ENCODE measurements around the gene ARID5A. TPM values are rescaled to one million over a fixed set of nuclear protein-coding genes. Genes with fewer than 3 reads are reported as not detected.

The ARID5A gene
- total RNA-seq, 1 donor from 2014 or later = 233 TPM

DNA sequence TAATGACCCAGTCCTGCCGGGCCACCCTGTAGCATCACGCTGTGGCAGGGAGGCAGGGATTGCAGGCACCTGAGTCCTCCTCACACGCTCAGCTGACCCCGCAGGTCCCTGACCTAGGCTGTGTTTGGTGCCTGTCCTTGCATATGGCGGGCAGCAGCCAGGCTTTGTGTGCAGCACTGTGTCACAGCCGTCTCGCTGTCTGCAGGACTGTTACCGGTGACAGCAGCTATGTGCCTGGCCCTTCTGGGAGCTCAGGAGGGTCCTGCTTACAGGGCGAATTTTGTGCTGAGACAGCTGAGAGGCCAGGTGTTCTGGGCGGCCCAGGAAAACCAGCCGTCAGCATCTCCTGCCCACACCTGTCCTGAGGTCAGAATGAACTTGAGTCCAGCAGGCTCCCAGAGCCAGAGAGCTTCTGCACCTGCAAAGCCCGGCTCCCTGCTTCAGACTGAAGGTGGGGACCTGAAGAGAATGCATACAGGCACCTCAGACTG, 10.4 kb upstream of the ARID5A start:
- H3K4me1 Mint-ChIP-seq (ENCODE audit: low read depth) = peaks cover 93% of the 10 kb centered on the region
- DNase-seq (ENCODE audit: low spot score) = no peak
- H3K27me3 Mint-ChIP-seq (ENCODE audit: insufficient read depth) = no peaks in the 10 kb centered on the region
- no peaks in the 10 kb centered on the region for H3K9me3 Mint-ChIP-seq
- H3K27ac Mint-ChIP-seq = peak overlapping the region; percentile 91
- peaks cover 1% of the 10 kb centered on the region for H3K36me3 Mint-ChIP-seq (ENCODE audit: low read depth)
- peak overlapping the region; percentile 7 for H3K4me3 Mint-ChIP-seq
- intact Hi-C loops (cut with micrococcal nuclease) = no loop called here

DNA sequence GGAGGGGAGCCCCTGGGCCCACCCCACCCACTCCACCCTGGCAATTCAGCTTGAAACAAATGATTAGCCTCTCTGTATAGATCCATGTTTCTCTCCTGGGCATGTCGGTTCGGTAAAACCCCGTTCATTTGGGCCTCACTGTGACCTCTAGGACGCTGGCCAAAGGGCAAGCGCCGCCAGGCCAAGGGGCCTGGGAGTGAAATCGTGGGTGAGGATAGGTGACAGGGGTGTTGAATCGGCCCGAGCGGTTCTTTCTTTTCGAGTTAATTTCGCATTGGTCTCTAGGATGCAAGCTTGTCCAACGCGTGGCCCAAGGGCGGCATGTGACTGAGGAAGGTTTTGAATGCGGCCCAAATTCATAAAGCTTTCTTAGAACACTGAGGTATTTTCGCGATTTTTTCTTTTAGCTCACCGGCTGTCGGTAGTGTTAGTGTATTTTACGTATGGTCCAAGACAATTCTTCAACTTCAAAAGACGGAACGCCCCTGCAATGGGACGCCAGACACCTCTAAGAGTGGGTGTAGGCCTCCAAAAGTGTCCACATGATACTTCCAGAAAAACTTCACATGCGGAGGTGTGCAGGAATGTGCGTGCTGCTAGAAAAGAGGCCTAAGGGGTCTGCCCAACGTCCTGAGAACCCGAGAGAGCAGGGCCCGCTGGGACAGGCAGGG, 9.8 kb upstream of the ARID5A start:
- intact Hi-C loops (cut with micrococcal nuclease) = no loop called here
- DNase-seq (ENCODE audit: low spot score) = no peak
- H3K36me3 Mint-ChIP-seq (ENCODE audit: low read depth) = peaks cover 1% of the 10 kb centered on the region
- peak overlapping the region; percentile 69 for H3K4me3 Mint-ChIP-seq
- peaks cover 93% of the 10 kb centered on the region for H3K4me1 Mint-ChIP-seq (ENCODE audit: low read depth)
- H3K27ac Mint-ChIP-seq = peak overlapping the region; percentile 91
- no peaks in the 10 kb centered on the region for H3K27me3 Mint-ChIP-seq (ENCODE audit: insufficient read depth)
- no peaks in the 10 kb centered on the region for H3K9me3 Mint-ChIP-seq

DNA sequence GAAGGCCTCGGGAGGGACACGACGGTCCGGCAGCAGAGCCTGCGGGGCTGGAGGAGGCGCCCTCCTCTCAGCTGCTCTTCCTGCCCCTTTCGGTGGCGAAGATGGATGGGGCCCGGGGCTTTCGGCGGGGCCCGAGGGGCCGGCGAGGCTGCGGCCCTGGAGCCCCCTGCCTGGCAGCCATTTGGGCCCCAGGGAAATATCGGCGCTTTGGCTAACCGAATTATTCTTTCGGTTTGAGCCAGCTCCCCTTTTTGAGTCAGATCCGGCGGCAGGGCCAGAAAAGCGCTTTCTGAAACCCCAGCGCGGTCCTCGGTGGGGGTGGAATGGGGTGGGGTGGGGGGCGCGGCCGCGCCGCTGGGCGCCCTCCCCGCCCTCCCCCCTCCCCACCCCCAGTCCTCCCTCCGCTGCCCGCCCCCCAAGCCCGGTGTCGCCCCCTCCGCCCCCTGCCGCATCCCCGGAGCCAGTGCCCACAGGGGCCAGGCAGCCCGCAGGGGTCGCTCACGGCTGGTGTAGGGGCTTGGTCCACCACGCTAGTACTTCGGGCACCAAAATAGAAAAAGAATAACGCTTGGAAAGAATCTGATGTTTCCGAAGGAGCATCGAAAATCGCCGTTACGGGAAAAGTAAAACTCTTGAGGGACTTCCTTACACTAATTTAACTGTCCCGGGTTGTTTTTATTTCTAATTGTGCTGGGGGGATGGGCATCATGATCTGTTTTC, 9.1 kb upstream of the ARID5A start:
- peak; percentile 70 for DNase-seq (ENCODE audit: low spot score)
- H3K4me3 Mint-ChIP-seq = peak overlapping the region; percentile 69
- H3K27ac Mint-ChIP-seq = peak overlapping the region; percentile 97
- H3K36me3 Mint-ChIP-seq (ENCODE audit: low read depth) = peaks cover 1% of the 10 kb centered on the region
- intact Hi-C loops (cut with micrococcal nuclease) = loop anchor here (1.0 kb wide), 3 partner anchors 9 to 381 kb away; partner anchors contain the start of gene ARID5A
- H3K4me1 Mint-ChIP-seq (ENCODE audit: low read depth) = peaks cover 93% of the 10 kb centered on the region
- no peaks in the 10 kb centered on the region for H3K27me3 Mint-ChIP-seq (ENCODE audit: insufficient read depth)
- no peaks in the 10 kb centered on the region for H3K9me3 Mint-ChIP-seq

DNA sequence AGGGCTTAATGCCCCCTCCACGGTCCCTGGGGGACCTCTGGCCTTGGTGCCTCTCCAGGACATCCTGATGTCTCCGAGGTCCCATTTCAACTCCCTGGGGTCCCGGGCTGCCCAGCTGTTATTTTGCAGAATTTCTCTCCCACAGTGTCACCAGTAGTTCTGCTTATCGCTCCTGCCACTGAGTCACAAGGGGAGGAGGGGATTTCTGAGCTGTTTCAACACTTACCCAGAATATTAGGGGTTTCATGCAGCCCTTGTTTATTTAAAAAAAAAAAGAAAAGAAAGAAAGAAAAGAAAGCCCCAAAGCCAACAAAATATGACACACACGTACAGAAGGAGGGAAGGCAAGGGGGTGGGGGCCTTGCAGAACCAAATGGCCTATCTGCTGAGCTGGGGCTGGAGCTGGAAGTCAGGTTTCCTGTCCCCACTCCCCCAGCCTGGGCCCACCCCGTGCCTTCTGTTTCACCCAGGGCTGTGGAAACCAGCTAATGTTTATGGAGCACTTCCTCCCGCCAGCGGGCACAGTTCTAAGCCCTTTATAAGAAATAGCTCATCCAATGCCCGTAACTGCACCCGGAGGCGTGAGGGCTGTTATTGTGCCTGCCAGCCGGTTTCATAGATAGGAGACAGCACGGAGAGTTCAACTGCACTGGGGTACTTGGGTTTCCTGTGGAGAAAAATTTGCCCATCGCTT, 8.4 kb upstream of the ARID5A start:
- Mint-ChIP-seq H3K27ac (peak overlapping the region; percentile 97), H3K36me3 (ENCODE audit: low read depth) (peaks cover 1% of the 10 kb centered on the region), H3K4me3 (peak overlapping the region; percentile 60), H3K9me3 (no peaks in the 10 kb centered on the region), H3K27me3 (ENCODE audit: insufficient read depth) (no peaks in the 10 kb centered on the region), H3K4me1 (ENCODE audit: low read depth) (peaks cover 93% of the 10 kb centered on the region)
- peak; percentile 54 for DNase-seq (ENCODE audit: low spot score)
- intact Hi-C loops (cut with micrococcal nuclease) = loop anchor here (1.0 kb wide), 3 partner anchors 8 to 382 kb away; partner anchors contain the start of gene ARID5A

DNA sequence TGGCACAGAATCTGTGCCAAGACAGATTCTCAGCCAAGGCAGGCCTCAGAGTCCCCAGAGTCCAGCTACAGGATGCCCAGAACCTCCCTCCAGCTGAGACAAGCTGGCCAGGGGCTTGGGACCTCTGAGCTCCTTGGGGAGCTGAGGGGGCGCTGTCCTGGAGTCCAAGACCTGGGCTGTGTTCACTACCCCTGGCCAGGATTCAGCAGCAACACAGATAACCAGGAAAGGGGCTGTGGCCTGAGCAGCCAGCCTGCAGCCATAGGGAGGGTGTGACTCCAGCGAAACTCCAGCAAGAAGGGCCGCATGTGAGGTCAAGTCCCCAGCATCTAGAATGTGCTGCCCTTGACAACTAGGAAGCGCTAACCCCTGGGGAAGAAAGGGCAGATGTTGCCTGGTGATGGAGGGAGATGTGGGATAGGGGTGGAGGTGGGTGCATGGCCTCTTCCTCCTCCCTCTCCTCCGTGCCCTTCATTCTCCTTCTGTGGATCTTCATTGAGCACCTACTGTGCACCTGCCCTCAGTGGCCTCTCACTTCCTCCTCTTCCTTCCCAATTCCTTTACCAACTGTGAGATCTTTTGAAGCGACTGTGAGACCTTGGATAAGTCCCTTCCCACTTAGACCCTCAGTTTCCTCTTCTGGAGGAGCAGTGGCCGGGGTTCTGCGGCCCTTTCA, 7.7 kb upstream of the ARID5A start:
- Mint-ChIP-seq H3K27ac (peak overlapping the region; percentile 97), H3K27me3 (ENCODE audit: insufficient read depth) (peaks cover 1% of the 10 kb centered on the region), H3K4me1 (ENCODE audit: low read depth) (peaks cover 93% of the 10 kb centered on the region), H3K9me3 (no peaks in the 10 kb centered on the region), H3K36me3 (ENCODE audit: low read depth) (peaks cover 1% of the 10 kb centered on the region), H3K4me3 (peak overlapping the region; percentile 67)
- no peak for DNase-seq (ENCODE audit: low spot score)
- intact Hi-C loops (cut with micrococcal nuclease) = loop anchor here (1.0 kb wide), 3 partner anchors 7 to 383 kb away; partner anchors contain the start of gene ARID5A

DNA sequence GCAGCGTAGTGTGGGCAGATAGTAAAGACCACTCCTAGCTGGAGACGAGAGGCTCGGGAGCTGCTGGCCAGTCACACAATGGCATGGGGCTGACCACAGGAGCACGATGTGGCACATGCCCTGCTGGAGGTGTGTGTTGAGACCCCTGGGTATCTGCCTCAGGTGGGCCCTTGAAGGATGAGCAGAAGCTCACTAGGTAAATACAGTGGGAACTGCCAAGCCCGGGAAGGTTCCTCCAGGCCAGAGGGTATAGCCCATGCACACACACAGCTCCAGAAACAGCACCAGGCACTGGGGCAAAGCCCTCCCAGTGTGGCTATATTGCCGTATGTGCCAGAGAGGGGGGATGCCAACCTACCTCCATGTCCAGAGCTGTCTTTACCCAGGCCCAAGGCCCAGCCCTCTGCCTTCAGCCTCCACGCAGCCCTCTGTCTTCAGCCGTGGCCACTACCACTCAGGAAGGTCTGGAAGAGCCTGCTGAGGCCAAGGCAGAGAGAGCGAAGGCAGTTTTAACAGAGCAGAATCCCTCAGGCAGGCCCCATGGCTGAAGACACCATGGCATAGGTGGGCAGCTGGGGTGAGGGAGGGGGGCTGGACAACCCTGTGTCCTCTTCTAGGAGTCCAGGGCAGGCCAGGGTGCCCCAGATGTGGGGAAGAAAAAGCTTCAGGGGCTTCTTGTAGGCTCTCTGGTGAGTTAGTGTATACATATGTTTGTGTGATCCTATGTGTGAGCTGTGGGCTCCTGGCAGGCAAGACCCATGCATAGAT, 7.0 kb upstream of the ARID5A start:
- Mint-ChIP-seq H3K36me3 (ENCODE audit: low read depth) (peaks cover 1% of the 10 kb centered on the region), H3K4me3 (peak overlapping the region; percentile 76), H3K9me3 (no peaks in the 10 kb centered on the region), H3K4me1 (ENCODE audit: low read depth) (peaks cover 93% of the 10 kb centered on the region), H3K27me3 (ENCODE audit: insufficient read depth) (peaks cover 1% of the 10 kb centered on the region), H3K27ac (peak overlapping the region; percentile 97)
- intact Hi-C loops (cut with micrococcal nuclease) = no loop called here
- DNase-seq (ENCODE audit: low spot score) = no peak

DNA sequence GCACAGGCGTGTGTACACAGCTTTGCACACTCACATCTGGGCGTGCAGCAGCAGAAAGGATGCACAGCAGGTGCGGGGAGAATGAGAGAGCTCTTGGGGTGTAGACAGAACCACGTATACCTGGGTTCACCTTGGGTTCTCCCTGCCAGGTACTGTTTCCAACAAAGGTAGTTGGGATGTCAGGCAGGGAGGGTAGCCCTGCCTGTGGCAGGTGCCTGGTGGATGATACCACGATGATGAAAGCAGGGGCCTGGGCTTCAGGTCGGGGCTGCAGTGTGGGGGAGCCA, 6.5 kb upstream of the ARID5A start:
- peaks cover 91% of the 10 kb centered on the region for H3K4me1 Mint-ChIP-seq (ENCODE audit: low read depth)
- peak overlapping the region; percentile 91 for H3K27ac Mint-ChIP-seq
- H3K36me3 Mint-ChIP-seq (ENCODE audit: low read depth) = peaks cover 1% of the 10 kb centered on the region
- intact Hi-C loops (cut with micrococcal nuclease) = no loop called here
- H3K9me3 Mint-ChIP-seq = no peaks in the 10 kb centered on the region
- H3K27me3 Mint-ChIP-seq (ENCODE audit: insufficient read depth) = peaks cover 1% of the 10 kb centered on the region
- peak overlapping the region; percentile 76 for H3K4me3 Mint-ChIP-seq
- DNase-seq (ENCODE audit: low spot score) = no peak

- Mint-ChIP-seq H3K27ac (peak overlapping the region; percentile 91), H3K27me3 (ENCODE audit: insufficient read depth) (peaks cover 1% of the 10 kb centered on the region), H3K9me3 (no peaks in the 10 kb centered on the region), H3K36me3 (ENCODE audit: low read depth) (peaks cover 1% of the 10 kb centered on the region), H3K4me3 (peak overlapping the region; percentile 78), H3K4me1 (ENCODE audit: low read depth) (peaks cover 91% of the 10 kb centered on the region)
- intact Hi-C loops (cut with micrococcal nuclease) = no loop called here
- DNase-seq (ENCODE audit: low spot score) = no peak
These were observed 5.8 kb upstream of the ARID5A start for GRCh38 chr2:96530474-96531357.

DNA sequence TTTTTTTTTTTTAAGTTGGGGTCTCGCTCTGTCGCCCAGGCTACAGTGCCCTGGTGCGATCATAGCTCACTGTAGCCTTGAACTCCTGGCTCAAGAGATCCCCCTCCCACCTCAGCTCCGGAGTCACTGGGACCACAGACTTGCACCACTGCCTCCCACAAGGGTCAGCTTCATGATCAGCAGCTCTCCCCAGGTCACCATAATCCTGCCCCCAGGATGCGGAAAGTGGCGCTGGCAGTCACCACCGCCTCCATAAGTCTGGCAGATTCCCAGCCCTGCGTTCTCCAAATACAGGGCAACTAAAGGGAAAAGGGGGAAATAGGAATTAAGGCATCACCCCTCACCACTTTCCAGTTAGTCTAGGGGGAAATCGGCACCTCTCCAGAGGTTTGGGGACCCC, 5.2 kb upstream of the ARID5A start:
- H3K27me3 Mint-ChIP-seq (ENCODE audit: insufficient read depth) = peaks cover 1% of the 10 kb centered on the region
- H3K4me3 Mint-ChIP-seq = peak overlapping the region; percentile 78
- intact Hi-C loops (cut with micrococcal nuclease) = no loop called here
- no peaks in the 10 kb centered on the region for H3K9me3 Mint-ChIP-seq
- H3K27ac Mint-ChIP-seq = peak overlapping the region; percentile 86
- H3K4me1 Mint-ChIP-seq (ENCODE audit: low read depth) = peaks cover 93% of the 10 kb centered on the region
- peaks cover 1% of the 10 kb centered on the region for H3K36me3 Mint-ChIP-seq (ENCODE audit: low read depth)
- no peak for DNase-seq (ENCODE audit: low spot score)

GRCh38 chr2:96531872-96532505, 4.6 kb upstream of the ARID5A start:
- Mint-ChIP-seq H3K27me3 (ENCODE audit: insufficient read depth) (peaks cover 1% of the 10 kb centered on the region), H3K4me3 (peak overlapping the region; percentile 78), H3K9me3 (no peaks in the 10 kb centered on the region), H3K36me3 (ENCODE audit: low read depth) (peaks cover 1% of the 10 kb centered on the region), H3K27ac (peak overlapping the region; percentile 86), H3K4me1 (ENCODE audit: low read depth) (peaks cover 88% of the 10 kb centered on the region)
- intact Hi-C loops (cut with micrococcal nuclease) = loop anchor here (1.0 kb wide), 1 partner anchor 8 kb away; no protein-coding TSS in a partner anchor
- DNase-seq (ENCODE audit: low spot score) = peak; percentile 73
